NOMO-1 treated with DMSO at 0.1 percent for 48 hours (cell line): ENCODE results near the gene DNPEP.
"Not testable (repeated sequence)": the region's sequence is repeated elsewhere in the genome, so short reads cannot be mapped to it uniquely, and the experiment has no call there.

Experiments
- DNase-seq: peaks from one replicate; lab custom pipeline; 2025; ENCODE audit not compliant: unreplicated experiment; lab: John Stamatoyannopoulos, UW

Gene DNPEP

GRCh38 chr2:219419331-219420197 lies 31.9 kb upstream of the DNPEP start:
- peak; percentile 89 for DNase-seq

GRCh38 chr2:219419012-219419324 lies 31.3 kb upstream of the DNPEP start:
- DNase-seq = no peak

GRCh38 chr2:219418155-219419011 lies 30.7 kb upstream of the DNPEP start, which contains the start of gene DES:
Gene DES, plus strand, starts transcription at chr2:219418377. Its CDS starts 86 bp downstream, at chr2:219418463.
- no peak for DNase-seq

GRCh38 chr2:219417374-219417773 lies 29.7 kb upstream of the DNPEP start:
- no peak for DNase-seq

GRCh38 chr2:219416938-219417337 lies 29.2 kb upstream of the DNPEP start:
- DNase-seq = no peak

- no peak for DNase-seq
Observed at GRCh38 chr2:219416235-219416602, 28.5 kb upstream of the DNPEP start.

- DNase-seq = no peak
Observed at GRCh38 chr2:219415580-219416234, 28.0 kb upstream of the DNPEP start.

GRCh38 chr2:219414857-219415256 lies 27.1 kb upstream of the DNPEP start:
- DNase-seq = no peak

- DNase-seq = no peak
Observed at GRCh38 chr2:219410390-219410789, 22.7 kb upstream of the DNPEP start.

GRCh38 chr2:219409619-219410018 lies 21.9 kb upstream of the DNPEP start:
- DNase-seq = no peak

GRCh38 chr2:219408631-219409030 lies 20.9 kb upstream of the DNPEP start:
- no peak for DNase-seq

- no peak for DNase-seq
Observed at GRCh38 chr2:219408204-219408603, 20.5 kb upstream of the DNPEP start.

GRCh38 chr2:219407343-219407742 lies 19.6 kb upstream of the DNPEP start:
- DNase-seq = not testable (repeated sequence)

GRCh38 chr2:219406861-219407230 lies 19.1 kb upstream of the DNPEP start:
- DNase-seq = no peak

GRCh38 chr2:219405958-219406860 lies 18.5 kb upstream of the DNPEP start:
- no peak for DNase-seq

- no peak for DNase-seq
Observed at GRCh38 chr2:219405451-219405850, 17.7 kb upstream of the DNPEP start.

GRCh38 chr2:219404954-219405353 lies 17.2 kb upstream of the DNPEP start:
- DNase-seq = no peak

GRCh38 chr2:219404291-219404910 lies 16.7 kb upstream of the DNPEP start:
- DNase-seq = no peak

GRCh38 chr2:219403861-219404260 lies 16.1 kb upstream of the DNPEP start:
- no peak for DNase-seq
